Activated CD4-positive, alpha-beta T cell treated with anti-CD3 and anti-CD28 coated beads, Interleukin-2, amount 10 ng/mL, durations not matched to agents 7 days and 5 days (primary cell): Measurements from ENCODE around the gene DICER1. TPM values are rescaled to one million over a fixed set of nuclear protein-coding genes. Genes with fewer than 3 reads are reported as not detected.

ENCODE experiments used
- CTCF ChIA-PET: fragments of 350-600 bp; sonication (Branson Sonifier 250); formaldehyde crosslinking; loops from one replicate; lab custom pipeline; 2021; ENCODE audit warnings: antibody characterized with exemption; lab: Charles Lee
- POLR2A ChIA-PET: fragments of 350-600 bp; sonication (Branson Sonifier 250); formaldehyde crosslinking; loops from one replicate; lab custom pipeline; 2021; ENCODE audit warnings: antibody characterized with exemption; lab: Charles Lee
- DNase-seq: peaks from one replicate; pipeline ENCODE4 v3.0.0-alpha.2; 2020
- H3K27ac Mint-ChIP-seq: one replicate; pipeline ENCODE4 v1.8.0; 2021; ENCODE audit warnings: mild to moderate bottlenecking, moderate library complexity, mixed read lengths
- H3K27me3 Mint-ChIP-seq: one replicate; pipeline ENCODE4 v1.8.0; 2021; ENCODE audit warnings: mixed read lengths
- H3K36me3 Mint-ChIP-seq: one replicate; pipeline ENCODE4 v1.8.0; 2021; ENCODE audit warnings: low read depth, mixed read lengths
- H3K4me1 Mint-ChIP-seq: one replicate; pipeline ENCODE4 v1.8.0; 2021; ENCODE audit warnings: mixed read lengths
- H3K4me3 Mint-ChIP-seq: one replicate; pipeline ENCODE4 v1.8.0; 2021; ENCODE audit warnings: mild to moderate bottlenecking, moderate library complexity, mixed read lengths
- H3K9me3 Mint-ChIP-seq: one replicate; pipeline ENCODE4 v1.8.0; 2021; ENCODE audit warnings: mixed read lengths
- total RNA-seq, 2 experiments: library from RNA; stranded (reverse); gene quantifications; one replicate each; pipeline ENCODE4 v1.2.3, GENCODE V29; 2021

The DICER1 gene
- total RNA-seq, 2 experiments from 2014 or later, result 54.4 to 63.6 TPM

DNA sequence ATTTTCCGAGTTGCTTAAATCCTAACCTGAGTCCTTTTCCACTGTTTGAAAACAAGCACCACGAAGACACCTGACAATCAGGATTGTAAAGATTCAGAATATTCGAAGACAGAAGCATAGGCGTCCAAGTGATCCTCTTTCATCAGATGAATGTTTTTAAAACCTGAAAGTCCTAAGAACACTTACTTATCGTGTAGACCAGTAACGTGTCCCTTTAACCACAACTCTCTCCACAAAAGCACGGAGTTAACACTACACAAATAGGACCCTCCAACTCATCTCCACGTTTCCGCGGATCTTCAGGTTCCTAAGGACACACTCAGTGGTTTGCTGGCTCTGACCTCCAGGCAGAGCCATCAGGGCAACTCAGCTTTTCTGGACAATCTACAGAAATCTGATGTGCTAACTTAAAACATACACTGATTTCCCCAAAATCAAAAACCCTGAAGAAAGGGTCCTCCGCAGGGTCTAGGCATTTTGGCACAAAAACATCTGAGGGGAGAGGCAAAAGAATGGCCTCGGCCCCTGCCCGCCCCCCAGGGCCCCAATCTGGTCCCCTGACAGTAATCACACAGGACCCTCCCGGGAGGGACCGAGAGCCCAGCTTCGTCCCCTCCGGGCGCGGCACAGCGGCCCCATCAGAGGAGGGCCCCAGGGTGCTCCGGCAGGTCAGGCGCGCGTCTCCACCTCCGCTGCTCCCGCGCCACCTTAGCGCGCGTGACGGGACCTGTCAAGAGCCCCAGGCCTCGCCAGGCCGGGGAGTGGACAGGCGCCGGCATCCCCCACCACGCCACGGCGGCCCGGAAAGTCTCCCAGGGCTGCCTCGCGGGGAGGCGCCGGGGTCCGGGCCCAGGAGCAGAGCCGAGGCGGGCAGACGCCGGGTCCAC, 925 bp downstream of the DICER1 start:
- ChIA-PET POLR2A (no interaction called here), CTCF (interaction anchor here (0.5 kb wide), 1 partner anchor 367 kb away, joined by 3 read pairs; no protein-coding TSS in a partner anchor)
- H3K4me3 Mint-ChIP-seq, result peak overlapping the region; percentile 81
- peaks cover 49% of the 10 kb centered on the region for H3K4me1 Mint-ChIP-seq
- peak overlapping the region; percentile 87 for H3K27ac Mint-ChIP-seq
- peak; percentile 36 for DNase-seq
- no peaks in the 10 kb centered on the region for H3K27me3 Mint-ChIP-seq
- no peaks in the 10 kb centered on the region for H3K9me3 Mint-ChIP-seq
- H3K36me3 Mint-ChIP-seq, result peaks cover 26% of the 10 kb centered on the region

DNA sequence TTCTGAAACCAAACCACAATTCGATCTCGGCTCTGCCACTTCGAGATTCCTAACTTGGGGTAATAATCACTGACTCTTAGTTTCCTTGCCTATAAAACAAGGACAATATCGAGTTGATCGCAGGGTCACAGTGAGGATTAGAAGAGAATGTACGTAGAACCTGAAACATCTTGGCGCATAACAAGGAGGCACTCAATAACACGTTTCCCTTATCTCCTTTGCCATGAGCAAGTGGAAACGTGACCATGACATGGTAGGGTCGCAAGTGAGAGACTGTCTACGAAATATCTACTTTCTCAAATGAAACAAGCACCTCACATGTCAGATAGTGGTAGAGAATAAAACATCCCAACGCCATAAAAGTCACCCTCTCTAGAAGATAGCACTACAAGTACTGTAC, 2.3 kb downstream of the DICER1 start:
- Mint-ChIP-seq H3K36me3 (peaks cover 32% of the 10 kb centered on the region), H3K4me1 (peaks cover 55% of the 10 kb centered on the region), H3K27me3 (no peaks in the 10 kb centered on the region), H3K9me3 (no peaks in the 10 kb centered on the region), H3K4me3 (peak overlapping the region; percentile 81), H3K27ac (peak overlapping the region; percentile 42)
- ChIA-PET CTCF (no interaction called here), POLR2A (no interaction called here)
- no peak for DNase-seq

DNA sequence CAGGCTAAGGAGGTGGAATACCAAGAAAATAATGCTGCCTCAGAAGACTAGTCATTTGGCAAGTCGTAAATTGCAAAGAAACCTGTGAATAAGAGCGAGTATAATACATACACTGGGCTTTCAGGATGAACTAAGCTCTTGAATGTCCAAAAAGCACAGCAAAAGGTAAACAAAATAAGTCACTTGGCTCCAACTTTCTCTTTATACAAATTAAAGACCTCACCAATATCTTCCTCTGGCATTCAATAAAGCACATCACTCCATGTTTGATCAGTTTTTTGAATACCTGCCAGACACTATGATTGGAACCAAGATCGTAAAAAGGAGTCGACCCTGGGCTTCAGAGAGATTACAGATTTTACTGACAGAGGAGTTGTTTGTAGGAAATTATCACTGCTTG, 3.5 kb downstream of the DICER1 start:
- ChIA-PET POLR2A (no interaction called here), CTCF (no interaction called here)
- Mint-ChIP-seq H3K27ac (no peak overlapping the region), H3K4me1 (peaks cover 57% of the 10 kb centered on the region), H3K27me3 (no peaks in the 10 kb centered on the region), H3K4me3 (no peak overlapping the region), H3K36me3 (peaks cover 32% of the 10 kb centered on the region), H3K9me3 (no peaks in the 10 kb centered on the region)
- no peak for DNase-seq

DNA sequence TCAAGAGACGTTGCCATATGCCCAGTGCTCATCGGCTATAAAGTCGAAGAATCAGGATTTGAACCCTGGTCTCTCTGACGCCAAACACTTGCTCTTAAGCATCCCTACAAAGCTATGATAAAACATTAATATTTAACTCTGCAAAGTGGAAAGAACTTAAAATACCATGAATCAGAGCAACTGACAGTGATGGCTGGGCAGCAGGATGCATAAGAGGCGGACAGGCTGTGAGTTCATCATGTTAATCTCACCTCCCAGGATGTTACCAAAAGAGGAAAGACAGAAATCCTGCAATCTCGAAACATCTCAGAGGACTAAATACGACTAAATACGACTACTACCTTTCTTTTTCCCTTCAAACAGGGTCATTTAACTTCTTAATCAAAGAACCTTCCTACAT, 5.8 kb downstream of the DICER1 start:
- CTCF ChIA-PET, result no interaction called here
- POLR2A ChIA-PET, result no interaction called here
- Mint-ChIP-seq H3K27ac (no peak overlapping the region), H3K4me1 (peaks cover 47% of the 10 kb centered on the region), H3K4me3 (no peak overlapping the region), H3K9me3 (peaks cover 3% of the 10 kb centered on the region), H3K27me3 (no peaks in the 10 kb centered on the region), H3K36me3 (peaks cover 45% of the 10 kb centered on the region)
- DNase-seq, result no peak

DNA sequence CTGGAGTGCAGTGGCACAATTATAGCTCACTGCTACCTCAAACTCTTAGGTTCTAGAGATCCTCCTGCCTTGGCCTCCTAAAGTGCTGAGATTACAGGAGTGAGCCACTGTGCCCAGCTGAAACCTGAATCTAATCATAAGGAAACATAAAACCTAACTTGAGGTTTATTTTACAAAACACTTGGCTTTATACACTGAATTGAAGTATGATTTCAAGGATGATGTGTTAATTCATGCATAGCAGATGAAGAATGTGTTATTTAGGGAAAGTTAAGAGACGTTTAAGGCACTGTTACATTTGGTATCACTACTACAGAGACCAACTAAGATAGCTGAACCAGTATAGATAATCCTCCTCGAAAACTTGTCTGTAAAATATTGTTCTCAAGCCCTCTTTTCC, 6.4 kb downstream of the DICER1 start:
- CTCF ChIA-PET, result no interaction called here
- H3K4me3 Mint-ChIP-seq, result no peak overlapping the region
- H3K27ac Mint-ChIP-seq, result no peak overlapping the region
- no peak for DNase-seq
- H3K27me3 Mint-ChIP-seq, result no peaks in the 10 kb centered on the region
- H3K9me3 Mint-ChIP-seq, result peaks cover 7% of the 10 kb centered on the region
- H3K4me1 Mint-ChIP-seq, result peaks cover 42% of the 10 kb centered on the region
- POLR2A ChIA-PET, result no interaction called here
- peaks cover 49% of the 10 kb centered on the region for H3K36me3 Mint-ChIP-seq

DNA sequence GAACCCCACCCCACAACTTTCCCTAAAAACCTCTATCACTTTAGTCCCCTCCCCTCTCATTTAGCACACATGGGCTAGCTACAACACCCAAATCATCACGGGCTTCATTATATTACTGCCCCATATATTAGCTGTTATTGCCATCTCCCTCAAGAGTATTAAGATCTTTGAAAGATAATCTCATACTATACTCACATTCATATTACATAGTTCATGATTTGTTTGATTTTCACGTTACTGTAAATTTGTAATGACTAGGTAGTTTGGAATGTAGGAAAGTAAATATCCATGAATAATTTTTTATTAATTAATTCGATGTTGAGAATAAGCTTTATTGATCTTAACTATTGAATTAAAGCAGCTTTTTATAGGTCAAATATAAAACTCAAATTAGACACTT, 7.9 kb downstream of the DICER1 start:
- CTCF ChIA-PET, result no interaction called here
- H3K27me3 Mint-ChIP-seq, result no peaks in the 10 kb centered on the region

DNA sequence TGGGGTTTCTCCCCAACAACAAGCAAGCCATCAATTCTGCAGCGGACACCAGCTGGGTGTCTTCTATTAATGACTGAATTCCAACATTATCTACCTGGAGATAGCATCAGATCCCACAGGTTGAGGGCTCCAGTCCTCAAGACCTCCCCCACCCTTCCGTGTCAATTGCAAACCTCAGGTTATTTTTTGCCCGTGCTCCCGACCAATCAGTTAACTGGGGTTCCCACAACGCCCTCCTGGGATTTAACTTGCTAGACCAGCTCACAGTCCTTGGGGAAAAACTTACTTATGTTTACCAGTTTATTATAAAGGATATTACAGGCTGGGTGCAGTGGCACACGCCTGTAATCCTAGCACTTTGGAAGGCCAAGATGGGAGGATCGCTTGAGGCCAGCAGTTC, 9.7 kb downstream of the DICER1 start:
- ChIA-PET CTCF (no interaction called here), POLR2A (no interaction called here)
- H3K4me3 Mint-ChIP-seq, result no peak overlapping the region

More for the DNA sequence above, 7.9 kb downstream of the DICER1 start:
- H3K4me3 Mint-ChIP-seq, result no peak overlapping the region
- no peak for DNase-seq
- H3K4me1 Mint-ChIP-seq, result peaks cover 36% of the 10 kb centered on the region
- POLR2A ChIA-PET, result no interaction called here
- H3K9me3 Mint-ChIP-seq, result peaks cover 18% of the 10 kb centered on the region
- peaks cover 53% of the 10 kb centered on the region for H3K36me3 Mint-ChIP-seq
- H3K27ac Mint-ChIP-seq, result no peak overlapping the region

DNA sequence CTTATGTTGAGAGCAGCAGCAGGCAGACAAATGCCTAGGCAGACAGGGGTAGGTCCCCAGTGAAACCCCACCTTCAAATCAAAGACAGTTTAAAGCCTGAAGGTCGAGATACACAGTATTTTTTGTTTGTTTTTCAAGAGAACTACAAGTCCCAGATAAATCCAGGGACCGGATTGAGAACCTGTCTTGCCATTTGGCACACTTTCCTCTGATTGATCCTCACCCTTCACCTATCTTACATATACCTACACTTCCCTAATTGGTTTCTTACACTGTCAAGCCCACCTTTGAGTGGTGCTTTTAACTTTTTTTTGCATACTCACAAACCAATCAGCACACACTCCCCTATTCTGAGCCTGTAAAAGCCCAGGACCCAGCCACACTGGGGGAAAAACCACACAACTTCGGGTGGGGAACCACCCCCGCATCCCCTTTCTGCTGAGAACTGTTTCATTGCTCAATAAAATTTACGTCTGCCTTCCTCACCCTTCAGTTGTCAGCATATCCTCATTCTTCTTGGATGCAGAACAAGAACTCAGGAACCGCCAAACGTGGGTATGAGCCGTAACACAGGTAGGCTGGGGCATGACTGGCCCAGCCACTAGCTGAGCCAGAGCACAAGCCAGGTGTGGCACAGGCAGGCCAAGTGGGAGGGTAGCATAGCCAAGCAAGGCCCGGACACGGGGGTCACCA, 11.1 kb downstream of the DICER1 start:
- Mint-ChIP-seq H3K36me3 (peaks cover 37% of the 10 kb centered on the region), H3K4me3 (no peak overlapping the region), H3K4me1 (peaks cover 26% of the 10 kb centered on the region), H3K27me3 (no peaks in the 10 kb centered on the region), H3K9me3 (peaks cover 21% of the 10 kb centered on the region), H3K27ac (no peak overlapping the region)
- no peak for DNase-seq
- ChIA-PET POLR2A (no interaction called here), CTCF (no interaction called here)

More for the DNA sequence above, 9.7 kb downstream of the DICER1 start:
- H3K27me3 Mint-ChIP-seq, result no peaks in the 10 kb centered on the region
- H3K36me3 Mint-ChIP-seq, result peaks cover 42% of the 10 kb centered on the region
- H3K4me1 Mint-ChIP-seq, result peaks cover 33% of the 10 kb centered on the region
- H3K9me3 Mint-ChIP-seq, result peaks cover 21% of the 10 kb centered on the region
- DNase-seq, result no peak
- H3K27ac Mint-ChIP-seq, result no peak overlapping the region

DNA sequence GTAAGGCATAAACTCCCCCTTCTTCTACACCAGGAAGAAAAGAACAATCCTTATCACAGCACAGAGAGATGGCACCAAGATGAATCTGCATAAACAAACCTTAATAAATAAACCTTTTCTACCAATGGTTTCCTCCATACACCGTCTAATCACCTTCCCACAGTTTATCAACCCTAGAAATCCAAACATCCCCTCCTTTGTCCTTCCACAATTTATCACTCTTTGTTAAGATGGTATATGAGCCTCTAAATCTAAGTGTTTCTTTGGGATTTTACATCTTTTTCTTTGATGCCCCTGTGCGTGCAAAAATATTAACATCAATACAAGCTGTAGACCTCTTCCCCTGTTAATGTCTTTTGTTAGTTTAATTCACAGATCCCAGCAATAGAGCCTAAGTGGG, 12.5 kb downstream of the DICER1 start:
- no peak for DNase-seq
- Mint-ChIP-seq H3K9me3 (peaks cover 21% of the 10 kb centered on the region), H3K27ac (no peak overlapping the region), H3K36me3 (peaks cover 36% of the 10 kb centered on the region), H3K27me3 (no peaks in the 10 kb centered on the region), H3K4me3 (no peak overlapping the region), H3K4me1 (peaks cover 25% of the 10 kb centered on the region)
- CTCF ChIA-PET, result no interaction called here
- POLR2A ChIA-PET, result no interaction called here

DNA sequence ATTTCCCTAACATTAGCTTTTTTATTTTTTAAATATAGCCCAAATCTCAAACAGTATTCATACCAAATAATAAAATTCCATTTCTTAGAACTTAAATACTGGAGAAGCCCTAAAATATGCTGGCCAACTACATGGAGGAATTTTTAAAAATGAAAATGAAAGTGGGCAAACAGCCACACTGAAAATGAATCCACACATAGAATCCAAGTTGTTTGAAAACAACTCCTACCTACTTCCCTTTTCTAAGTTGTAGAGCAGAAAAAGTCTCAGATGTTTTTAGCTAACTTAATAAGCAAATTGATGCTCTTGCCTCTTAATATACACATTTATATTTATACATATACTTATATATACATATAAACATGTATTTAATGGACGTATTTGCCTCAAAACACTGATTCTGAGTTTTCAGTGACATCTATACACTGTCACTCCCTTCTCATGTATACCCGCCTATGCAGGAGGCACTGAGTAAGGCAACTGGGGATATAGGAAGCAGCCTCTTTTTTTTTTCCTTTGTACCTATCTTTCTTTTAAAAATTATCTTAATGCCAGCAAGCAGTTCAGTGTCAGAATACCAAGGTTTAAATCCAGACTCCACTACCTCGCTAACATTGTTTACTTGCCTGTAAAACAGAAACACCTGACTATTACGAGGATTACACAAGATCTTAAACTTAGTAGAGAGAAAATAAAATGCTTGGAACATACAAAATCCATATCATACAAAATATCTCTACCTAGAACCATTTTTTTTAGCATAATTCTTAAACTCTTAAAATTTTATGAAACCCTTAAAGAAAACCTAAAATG, 13.3 kb downstream of the DICER1 start:
- peaks cover 24% of the 10 kb centered on the region for H3K4me1 Mint-ChIP-seq
- no peak for DNase-seq
- ChIA-PET CTCF (no interaction called here), POLR2A (no interaction called here)
- H3K9me3 Mint-ChIP-seq, result peaks cover 21% of the 10 kb centered on the region
- H3K4me3 Mint-ChIP-seq, result no peak overlapping the region
- H3K36me3 Mint-ChIP-seq, result peaks cover 36% of the 10 kb centered on the region
- H3K27me3 Mint-ChIP-seq, result no peaks in the 10 kb centered on the region
- H3K27ac Mint-ChIP-seq, result no peak overlapping the region

DNA sequence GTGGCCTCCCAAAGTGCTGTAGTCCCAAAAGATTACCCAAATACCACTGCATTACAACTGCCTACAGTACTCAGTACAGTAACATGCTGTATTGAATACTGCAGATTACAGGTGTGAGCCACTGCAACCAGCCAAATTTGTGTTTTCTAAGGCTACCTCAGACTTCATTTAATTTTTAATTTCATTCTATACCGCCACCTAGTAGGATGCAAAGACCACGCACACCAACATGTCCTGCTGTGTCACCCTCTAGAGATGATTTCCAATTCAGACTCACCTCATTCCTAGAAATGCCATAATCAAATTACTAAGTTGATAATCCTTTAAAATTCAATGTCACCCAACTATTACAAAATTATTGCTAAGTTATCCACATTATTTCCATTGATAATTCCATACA, 15.1 kb downstream of the DICER1 start:
- peaks cover 30% of the 10 kb centered on the region for H3K36me3 Mint-ChIP-seq
- H3K27me3 Mint-ChIP-seq, result no peaks in the 10 kb centered on the region
- peaks cover 36% of the 10 kb centered on the region for H3K4me1 Mint-ChIP-seq
- no peak overlapping the region for H3K27ac Mint-ChIP-seq
- peaks cover 21% of the 10 kb centered on the region for H3K9me3 Mint-ChIP-seq
- CTCF ChIA-PET, result no interaction called here
- POLR2A ChIA-PET, result no interaction called here
- no peak overlapping the region for H3K4me3 Mint-ChIP-seq
- DNase-seq, result no peak

DNA sequence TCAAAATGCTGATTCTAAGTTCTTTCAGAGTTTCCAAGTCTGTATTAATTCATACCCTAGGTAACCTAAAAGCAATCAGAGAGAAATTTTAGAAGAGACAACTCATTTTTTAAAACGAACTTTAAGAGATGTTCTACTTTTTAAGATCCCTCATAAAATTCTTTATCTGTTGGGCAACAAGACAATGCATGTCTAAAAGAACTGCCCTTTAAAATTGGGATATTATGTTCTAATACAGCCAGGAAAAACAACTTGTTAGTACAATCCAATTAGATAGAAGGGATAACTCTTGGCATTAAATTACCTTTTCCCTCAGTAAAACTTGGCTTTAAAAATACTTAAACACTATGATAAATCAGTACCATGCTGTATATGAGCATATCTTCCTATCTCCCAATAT, 15.6 kb downstream of the DICER1 start:
- Mint-ChIP-seq H3K27ac (no peak overlapping the region), H3K36me3 (peaks cover 30% of the 10 kb centered on the region), H3K4me3 (no peak overlapping the region), H3K27me3 (no peaks in the 10 kb centered on the region), H3K9me3 (peaks cover 20% of the 10 kb centered on the region), H3K4me1 (peaks cover 39% of the 10 kb centered on the region)
- ChIA-PET POLR2A (no interaction called here), CTCF (no interaction called here)
- DNase-seq, result no peak
